ENCODE data around the gene TBC1D32. TPM values are rescaled to one million over a fixed set of nuclear protein-coding genes. Genes with fewer than 3 reads are reported as not detected.

The TBC1D32 gene
- polyA plus RNA-seq, 1 of the 3 experiments (the other 2 are of a cell fraction) = 2.3 TPM

- H3K36me3 ChIP-seq (replicated peaks in 1 of 2; ENCODE audit: control insufficient read depth in 1 of 2, insufficient read depth in 2 of 2, low read length in 1 of 2) = no peaks in the 10 kb centered on the region
- H3K4me1 ChIP-seq (ENCODE audit: control insufficient read depth in 1 of 2, insufficient read depth in 2 of 2, low read depth in 1 of 2, low read length in 1 of 2) = no peaks in the 10 kb centered on the region
- ChIA-PET POLR2A (no interaction called here), CTCF (no interaction called here)
- H3K27ac ChIP-seq (ENCODE audit: low read depth in 2 of 2, low read length in 1 of 2) = no peak overlapping the region
- H3K9me2 ChIP-seq = no peaks in the 10 kb centered on the region
- no peak overlapping the region for H3K4me3 ChIP-seq (ENCODE audit: low read depth in 2 of 2, low read length in 1 of 2)
- no peak overlapping the region for H3K9ac ChIP-seq
- H4K20me1 ChIP-seq (ENCODE audit: insufficient read depth) = no peaks in the 10 kb centered on the region
- H3K79me2 ChIP-seq (ENCODE audit: insufficient read depth) = no peaks in the 10 kb centered on the region
- H2AFZ ChIP-seq (ENCODE audit: low read depth) = no peak overlapping the region
- no peaks in the 10 kb centered on the region for H3K27me3 ChIP-seq (ENCODE audit: insufficient read depth)
- TF ChIP-seq EP300 (IDR thresholded peaks at IDR 0.05; ENCODE audit: borderline replicate concordance in 1 of 2, low read depth in 1 of 2, low read length in 1 of 2) (no peak), RFX5 (IDR thresholded peaks at IDR 0.05; ENCODE audit: low read length) (no peak), SMC3 (IDR thresholded peaks at IDR 0.05; ENCODE audit: low read depth, low read length) (no peak), NRF1 (IDR thresholded peaks at IDR 0.05; ENCODE audit: low read depth, low read length) (no peak), CHD2 (IDR thresholded peaks at IDR 0.05; ENCODE audit: low read length, partially characterized antibody) (no peak), ZBTB33 (IDR thresholded peaks at IDR 0.05; ENCODE audit: borderline replicate concordance, low read depth) (no peak), FOXM1 (IDR thresholded peaks at IDR 0.05; ENCODE audit: low read depth) (no peak), CTCF (IDR thresholded peaks at IDR 0.05) (no peak), PBX3 (IDR thresholded peaks at IDR 0.05) (no peak), MEF2A (IDR thresholded peaks at IDR 0.05; ENCODE audit: borderline replicate concordance, low read depth) (no peak), MXI1 (IDR thresholded peaks at IDR 0.05; ENCODE audit: low read depth, low read length) (no peak), JUND (IDR thresholded peaks at IDR 0.05) (no peak), RAD21 (IDR thresholded peaks at IDR 0.05; ENCODE audit: low read length) (no peak), USF2 (IDR thresholded peaks at IDR 0.05; ENCODE audit: borderline replicate concordance, low read depth, low read length) (no peak), NFIC (IDR thresholded peaks at IDR 0.05; ENCODE audit: borderline replicate concordance) (no peak)
- no peak overlapping the region for H3K4me2 ChIP-seq
- no peaks in the 10 kb centered on the region for H3F3A ChIP-seq (replicated peaks; ENCODE audit: insufficient read depth)
- WGBS (ENCODE audit: low lambda C conversion rate) = 87% methylated on average over 3 of the region's 3 CpGs
- no peak for DNase-seq
- H3K9me3 ChIP-seq = no peaks in the 10 kb centered on the region
These were observed 247.4 kb downstream of the TBC1D32 start for GRCh38 chr6:121086876-121087275.
